ENCODE results near the gene RRP1B. TPM values are rescaled to one million over a fixed set of nuclear protein-coding genes. Genes with fewer than 3 reads are reported as not detected.
A peak's percentile ranks its signal among the peaks of the same experiment; 100 is the strongest.
"Not testable (repeated sequence)": the region's sequence is repeated elsewhere in the genome, so short reads cannot be mapped to it uniquely, and the experiment has no call there.

The RRP1B gene
- total RNA-seq, 4 donors from 2014 or later, result 17.4 to 22.0 (median 20.8) TPM

- Histone ChIP-seq H3K4me1 (no peaks in the 10 kb centered on the region), H3K27me3 (no peaks in the 10 kb centered on the region), H3K9me3 (no peaks in the 10 kb centered on the region), H3K27ac (replicated peaks in 1 of 4) (no peak overlapping the region), H3K36me3 (peaks cover 31 to 98% (median 92%) of the 10 kb centered on the region in 4 donors), H3K4me3 (no peak overlapping the region)
- DNase-seq (ENCODE audit: extremely low spot score), result no peak
- TF ChIP-seq POLR2AphosphoS5 (IDR thresholded peaks at IDR 0.05) (no peak), EP300 (IDR thresholded peaks at IDR 0.05) (no peak), CTCF (IDR thresholded peaks at IDR 0.05) (no peak), POLR2A (IDR thresholded peaks at IDR 0.05; ENCODE audit: low read depth) (no peak)
- 93% methylated on average over 12 of the region's 12 CpGs for WGBS
- intact Hi-C loops (cut with DNase I), result no loop called here
Observed at GRCh38 chr21:43679951-43680350, 20.6 kb downstream of the RRP1B start.

- intact Hi-C loops (cut with DNase I); H3K9me3 ChIP-seq; DNase-seq (ENCODE audit: extremely low spot score); H3K4me3 ChIP-seq; H3K27ac ChIP-seq (replicated peaks in 1 of 4); H3K27me3 ChIP-seq; H3K4me1 ChIP-seq: not testable (repeated sequence)
- peaks cover 35 to 98% (median 92%) of the 10 kb centered on the region in 4 donors for H3K36me3 ChIP-seq
- WGBS, result 100% methylated on average over 6 of the region's 6 CpGs
Observed at GRCh38 chr21:43680421-43680820, 21.1 kb downstream of the RRP1B start.

GRCh38 chr21:43681650-43682049, 22.3 kb downstream of the RRP1B start:
- no peak for DNase-seq (ENCODE audit: extremely low spot score)
- H3K4me3 ChIP-seq, result no peak overlapping the region
- H3K36me3 ChIP-seq, result peaks cover 38 to 98% (median 92%) of the 10 kb centered on the region in 4 donors
- no peaks in the 10 kb centered on the region for H3K4me1 ChIP-seq
- no peaks in the 10 kb centered on the region for H3K27me3 ChIP-seq
- 96% methylated on average over 6 of the region's 6 CpGs for WGBS
- TF ChIP-seq CTCF (IDR thresholded peaks at IDR 0.05), result no peak
- TF ChIP-seq EP300 (IDR thresholded peaks at IDR 0.05), result no peak
- TF ChIP-seq POLR2AphosphoS5 (IDR thresholded peaks at IDR 0.05), result no peak
- no peak overlapping the region for H3K27ac ChIP-seq (replicated peaks in 1 of 4)
- intact Hi-C loops (cut with DNase I), result no loop called here
- no peaks in the 10 kb centered on the region for H3K9me3 ChIP-seq

- H3K4me3 ChIP-seq, result no peak overlapping the region
- intact Hi-C loops (cut with DNase I), result no loop called here
- WGBS, result 54% methylated on average over 3 of the region's 3 CpGs
- peaks cover 0 to 11% (median 0%) of the 10 kb centered on the region in 4 donors for H3K4me1 ChIP-seq
- peaks cover 38 to 99% (median 94%) of the 10 kb centered on the region in 4 donors for H3K36me3 ChIP-seq
- no peak overlapping the region for H3K27ac ChIP-seq (replicated peaks in 1 of 4)
- no peaks in the 10 kb centered on the region for H3K27me3 ChIP-seq
- no peak for TF ChIP-seq EP300 (IDR thresholded peaks at IDR 0.05)
- TF ChIP-seq POLR2AphosphoS5 (IDR thresholded peaks at IDR 0.05), result peak in 1 of 2 donors; percentile 21
- DNase-seq (ENCODE audit: extremely low spot score), result no peak
- H3K9me3 ChIP-seq, result no peaks in the 10 kb centered on the region
Observed at GRCh38 chr21:43684424-43684823, 25.1 kb downstream of the RRP1B start.

- Histone ChIP-seq H3K27ac (replicated peaks in 1 of 4) (no peak overlapping the region), H3K36me3 (peaks cover 54 to 100% (median 100%) of the 10 kb centered on the region in 4 donors), H3K9me3 (no peaks in the 10 kb centered on the region), H3K4me1 (peaks cover 0 to 11% (median 0%) of the 10 kb centered on the region in 4 donors), H3K27me3 (no peaks in the 10 kb centered on the region), H3K4me3 (no peak overlapping the region)
- WGBS, result 88% methylated on average over 21 of the region's 21 CpGs
- TF ChIP-seq EP300 (IDR thresholded peaks at IDR 0.05) (no peak), POLR2AphosphoS5 (IDR thresholded peaks at IDR 0.05) (no peak), POLR2A (IDR thresholded peaks at IDR 0.05; ENCODE audit: low read depth) (no peak), CTCF (IDR thresholded peaks at IDR 0.05) (no peak)
- DNase-seq (ENCODE audit: extremely low spot score), result no peak
- intact Hi-C loops (cut with DNase I), result no loop called here
Observed at GRCh38 chr21:43686811-43687565, 27.6 kb downstream of the RRP1B start.
